Measurements from ENCODE around the gene OR51E2. TPM values are rescaled to one million over a fixed set of nuclear protein-coding genes. Genes with fewer than 3 reads are reported as not detected.
A peak's percentile ranks its signal among the peaks of the same experiment; 100 is the strongest.

The OR51E2 gene
- total RNA-seq, 1 donor from 2014 or later, result not detected

DNA sequence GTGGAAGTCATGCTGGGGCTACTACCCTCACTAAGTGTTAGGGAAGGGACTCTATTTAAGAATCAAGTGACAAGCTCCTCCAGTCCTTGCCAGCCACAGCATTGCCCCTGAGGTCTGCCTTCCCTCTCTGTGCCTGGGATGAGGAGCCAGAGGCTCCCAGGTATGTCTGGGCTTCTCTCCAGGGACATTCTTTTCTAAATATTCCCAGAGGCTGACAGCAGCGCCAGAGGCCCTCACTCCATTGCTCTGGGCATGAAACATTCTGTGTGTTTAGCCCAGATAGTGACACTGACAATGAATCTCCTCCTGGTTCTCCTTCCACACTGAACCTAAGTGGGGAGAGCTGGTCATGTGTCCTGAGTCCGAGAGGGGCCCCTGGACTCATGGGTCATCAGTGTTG is 51.7 kb downstream of the OR51E2 start:
- Mint-ChIP-seq H3K27ac (no peak overlapping the region), H3K27me3 (peaks cover 13% of the 10 kb centered on the region), H3K4me3 (ENCODE audit: low read depth) (no peak overlapping the region), H3K9me3 (ENCODE audit: low read depth) (no peaks in the 10 kb centered on the region), H3K4me1 (ENCODE audit: low read depth) (peaks cover 2% of the 10 kb centered on the region), H3K36me3 (ENCODE audit: insufficient read depth) (no peaks in the 10 kb centered on the region)
- no peak for DNase-seq (ENCODE audit: low spot score, unreplicated experiment)
- TF ChIP-seq, protein P1, sequence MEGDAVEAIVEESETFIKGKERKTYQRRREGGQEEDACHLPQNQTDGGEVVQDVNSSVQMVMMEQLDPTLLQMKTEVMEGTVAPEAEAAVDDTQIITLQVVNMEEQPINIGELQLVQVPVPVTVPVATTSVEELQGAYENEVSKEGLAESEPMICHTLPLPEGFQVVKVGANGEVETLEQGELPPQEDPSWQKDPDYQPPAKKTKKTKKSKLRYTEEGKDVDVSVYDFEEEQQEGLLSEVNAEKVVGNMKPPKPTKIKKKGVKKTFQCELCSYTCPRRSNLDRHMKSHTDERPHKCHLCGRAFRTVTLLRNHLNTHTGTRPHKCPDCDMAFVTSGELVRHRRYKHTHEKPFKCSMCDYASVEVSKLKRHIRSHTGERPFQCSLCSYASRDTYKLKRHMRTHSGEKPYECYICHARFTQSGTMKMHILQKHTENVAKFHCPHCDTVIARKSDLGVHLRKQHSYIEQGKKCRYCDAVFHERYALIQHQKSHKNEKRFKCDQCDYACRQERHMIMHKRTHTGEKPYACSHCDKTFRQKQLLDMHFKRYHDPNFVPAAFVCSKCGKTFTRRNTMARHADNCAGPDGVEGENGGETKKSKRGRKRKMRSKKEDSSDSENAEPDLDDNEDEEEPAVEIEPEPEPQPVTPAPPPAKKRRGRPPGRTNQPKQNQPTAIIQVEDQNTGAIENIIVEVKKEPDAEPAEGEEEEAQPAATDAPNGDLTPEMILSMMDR (IDR thresholded peaks at IDR 0.05; ENCODE audit: unreplicated experiment), result no peak

DNA sequence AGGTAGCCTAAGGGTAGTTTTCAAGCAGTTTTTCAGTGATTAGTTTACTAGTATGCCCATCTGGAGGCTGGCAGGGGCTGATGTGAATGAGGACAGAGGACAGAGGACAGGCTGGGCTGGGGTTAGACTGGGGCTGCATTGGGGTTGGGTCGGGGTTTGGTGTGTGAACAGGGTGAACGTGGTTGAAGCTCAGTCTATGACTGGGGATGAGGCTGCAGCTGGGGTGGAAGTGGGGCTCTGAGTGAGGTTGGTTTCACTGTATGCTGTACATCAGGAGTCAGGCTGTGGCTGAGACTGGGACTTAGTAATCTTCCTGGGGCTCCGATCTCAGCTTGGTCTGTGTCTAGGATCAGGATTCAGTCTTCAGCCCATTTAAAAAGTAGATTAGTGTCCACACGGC is 53.4 kb downstream of the OR51E2 start:
- TF ChIP-seq, protein P1 (IDR thresholded peaks at IDR 0.05; ENCODE audit: unreplicated experiment), result no peak
- no peaks in the 10 kb centered on the region for H3K36me3 Mint-ChIP-seq (ENCODE audit: insufficient read depth)
- DNase-seq (ENCODE audit: low spot score, unreplicated experiment), result no peak

DNA sequence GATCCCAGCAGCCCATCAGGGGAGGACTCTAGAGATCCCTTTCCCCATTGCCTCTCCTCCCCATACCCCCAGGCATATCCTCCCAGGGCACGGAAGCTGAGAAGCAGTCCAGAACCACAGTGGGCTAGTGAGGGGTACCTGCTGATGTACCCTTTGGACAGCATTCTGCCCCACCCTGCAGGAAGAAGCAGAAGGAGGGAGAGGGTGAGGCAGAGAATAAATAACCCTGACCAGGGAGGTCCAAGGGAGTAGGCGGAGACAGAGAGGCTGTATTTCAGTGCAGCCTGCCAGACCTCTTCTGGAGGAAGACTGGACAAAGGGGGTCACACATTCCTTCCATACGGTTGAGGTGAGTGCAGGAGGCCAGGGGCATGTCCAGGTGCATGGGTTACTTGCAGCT is 54.0 kb downstream of the OR51E2 start, which contains the start of gene OR51E1:
TSS of gene OR51E1 (plus strand) at position 301 of the 400 bp plus-strand sequence. CDS start 8,545 bp downstream, outside the sequence.
- Mint-ChIP-seq H3K36me3 (ENCODE audit: insufficient read depth) (no peaks in the 10 kb centered on the region), H3K4me1 (ENCODE audit: low read depth) (peaks cover 2% of the 10 kb centered on the region), H3K27ac (peak within 1 kb of the TSS; percentile 33), H3K4me3 (ENCODE audit: low read depth) (no peak within 1 kb of the TSS), H3K27me3 (peaks cover 11% of the 10 kb centered on the region), H3K9me3 (ENCODE audit: low read depth) (no peaks in the 10 kb centered on the region)
- TF ChIP-seq, protein P1 (IDR thresholded peaks at IDR 0.05; ENCODE audit: unreplicated experiment), result no peak
- DNase-seq (ENCODE audit: low spot score, unreplicated experiment), result no peak

More for the DNA sequence above, 53.4 kb downstream of the OR51E2 start:
- Mint-ChIP-seq H3K27ac (no peak overlapping the region), H3K9me3 (ENCODE audit: low read depth) (no peaks in the 10 kb centered on the region), H3K27me3 (peaks cover 12% of the 10 kb centered on the region), H3K4me3 (ENCODE audit: low read depth) (no peak overlapping the region), H3K4me1 (ENCODE audit: low read depth) (peaks cover 2% of the 10 kb centered on the region)

DNA sequence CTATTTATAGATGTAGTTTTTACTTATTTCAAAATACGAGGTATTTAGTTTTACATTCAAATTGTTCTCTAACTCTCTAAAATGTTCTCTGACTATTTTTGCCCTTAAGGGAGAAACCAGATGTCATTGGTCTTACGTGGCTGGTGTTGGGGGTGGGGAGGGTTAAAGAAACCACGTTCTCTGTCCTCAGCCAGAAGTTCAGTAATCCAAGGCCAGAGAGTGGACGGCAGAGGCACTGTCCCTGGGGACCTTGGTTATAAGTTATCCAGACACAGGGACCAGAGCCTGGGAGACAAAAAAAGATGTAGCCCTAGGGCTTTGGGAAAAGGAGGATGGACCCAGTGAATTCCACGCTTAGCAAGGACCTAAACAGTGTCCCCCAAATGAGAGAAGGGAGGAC is 54.6 kb downstream of the OR51E2 start:
- TF ChIP-seq, protein P1 (IDR thresholded peaks at IDR 0.05; ENCODE audit: unreplicated experiment), result no peak
- Mint-ChIP-seq H3K36me3 (ENCODE audit: insufficient read depth) (no peaks in the 10 kb centered on the region), H3K27ac (no peak overlapping the region)

DNA sequence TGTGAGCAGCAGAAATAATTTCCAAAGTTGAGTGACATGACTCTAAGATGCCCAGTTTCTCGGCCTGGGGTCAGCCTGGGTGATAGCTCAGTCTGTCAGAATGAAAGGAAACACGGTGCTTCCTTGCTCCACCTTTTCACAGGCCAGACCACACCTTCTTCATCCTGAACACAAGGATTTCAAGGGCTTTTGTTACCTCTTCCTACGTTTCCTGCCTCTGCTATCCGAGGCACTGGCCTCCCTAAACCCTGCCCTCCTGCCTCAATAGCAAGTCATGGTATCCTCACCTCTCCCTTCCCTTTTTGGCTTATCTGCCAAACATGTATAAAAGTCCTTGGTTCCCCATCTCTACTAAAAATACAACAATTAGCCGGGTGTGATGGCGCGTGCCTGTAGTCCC is 55.6 kb downstream of the OR51E2 start:
- H3K36me3 Mint-ChIP-seq (ENCODE audit: insufficient read depth), result no peaks in the 10 kb centered on the region
- H3K27me3 Mint-ChIP-seq, result peaks cover 11% of the 10 kb centered on the region
- no peaks in the 10 kb centered on the region for H3K9me3 Mint-ChIP-seq (ENCODE audit: low read depth)
- no peak overlapping the region for H3K4me3 Mint-ChIP-seq (ENCODE audit: low read depth)
- TF ChIP-seq, protein P1 (IDR thresholded peaks at IDR 0.05; ENCODE audit: unreplicated experiment), result no peak
- no peak for DNase-seq (ENCODE audit: low spot score, unreplicated experiment)
- H3K27ac Mint-ChIP-seq, result no peak overlapping the region
- H3K4me1 Mint-ChIP-seq (ENCODE audit: low read depth), result peaks cover 2% of the 10 kb centered on the region

More for the DNA sequence above, 54.6 kb downstream of the OR51E2 start:
- Mint-ChIP-seq H3K4me3 (ENCODE audit: low read depth) (no peak overlapping the region), H3K4me1 (ENCODE audit: low read depth) (peaks cover 2% of the 10 kb centered on the region), H3K9me3 (ENCODE audit: low read depth) (no peaks in the 10 kb centered on the region), H3K27me3 (peaks cover 11% of the 10 kb centered on the region)
- no peak for DNase-seq (ENCODE audit: low spot score, unreplicated experiment)
